Neutrophil (primary cell): ENCODE data around the gene HTT.

Source experiments
- H3K27ac ChIP-seq: fragments of 200-600 bp; sonication (generic); 2 replicates; pipeline ENCODE4 v1.5.1; 2016; ENCODE audit warnings: mild to moderate bottlenecking, moderate library complexity
- H3K27me3 ChIP-seq: fragments of 200-600 bp; sonication (generic); 2 replicates; pipeline ENCODE4 v1.6.0; 2016; ENCODE audit warnings: mild to moderate bottlenecking
- H3K36me3 ChIP-seq: fragments of 200-600 bp; sonication (generic); 2 replicates; pipeline ENCODE4 v1.5.1; 2017
- H3K4me1 ChIP-seq, 2 experiments: fragments of 200-600 bp in 1 of 2; sonication (generic) in 1 of 2; 1 replicate in 1 of 2; 2 replicates in 1 of 2; pipeline versions ENCODE4 v1.5.1 to v1.6.1; 2013 to 2016; ENCODE audit warnings: low read depth in 1 of 2, low read length in 1 of 2, mild to moderate bottlenecking in 1 of 2, moderate library complexity in 1 of 2; ENCODE audit not compliant: control insufficient read depth in 1 of 2, insufficient read depth in 1 of 2
- H3K4me3 ChIP-seq, 2 experiments: fragments of 200-600 bp in 1 of 2; sonication (generic) in 1 of 2; 1 replicate in 1 of 2; 2 replicates in 1 of 2; pipeline ENCODE4 v1.5.1; 2013 to 2016; ENCODE audit warnings: low read depth in 1 of 2, low read length in 1 of 2, mild to moderate bottlenecking in 1 of 2, moderate library complexity in 1 of 2
- H3K9me3 ChIP-seq: fragments of 200-600 bp; sonication (generic); 2 replicates; pipeline ENCODE4 v1.5.1; 2016
- TF ChIP-seq, protein P1 (sequence below): fragments of 200-600 bp; sonication (generic); IDR thresholded peaks from 2 replicates; pipeline ENCODE4 v1.5.1; 2016; ENCODE audit warnings: antibody characterized with exemption

Gene HTT

DNA sequence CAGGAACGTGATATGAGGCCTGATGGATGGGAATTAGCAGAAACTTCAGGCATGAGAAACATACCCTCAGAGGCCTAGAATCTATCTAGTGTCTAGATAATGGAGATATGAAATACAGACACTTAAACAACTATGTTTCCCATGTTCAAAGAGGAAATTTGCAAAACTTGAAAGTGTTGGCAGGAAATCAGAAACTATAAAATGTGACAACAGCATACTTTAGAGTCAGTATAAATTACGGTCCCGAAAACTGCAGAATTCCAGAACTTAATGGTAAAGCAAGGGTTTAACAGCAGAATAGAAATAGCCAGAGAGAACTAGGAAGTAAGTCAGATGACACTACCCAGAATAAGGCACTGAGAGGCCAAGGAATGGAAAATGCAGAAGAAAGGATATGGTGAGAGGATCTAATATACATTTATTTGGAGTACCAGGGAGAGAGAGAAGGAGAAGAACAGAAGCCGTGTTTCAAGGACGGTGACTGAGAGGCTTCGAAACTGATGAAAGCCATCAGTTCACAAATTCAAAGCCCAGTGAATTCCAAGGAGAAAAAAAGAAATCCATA lies 7.6 kb upstream of the HTT start:
- H3K27me3 ChIP-seq: no peaks in the 10 kb centered on the region
- H3K4me1 ChIP-seq: no peaks in the 10 kb centered on the region
- H3K27ac ChIP-seq: no peak overlapping the region
- H3K9me3 ChIP-seq: no peaks in the 10 kb centered on the region
- TF ChIP-seq, protein P1, sequence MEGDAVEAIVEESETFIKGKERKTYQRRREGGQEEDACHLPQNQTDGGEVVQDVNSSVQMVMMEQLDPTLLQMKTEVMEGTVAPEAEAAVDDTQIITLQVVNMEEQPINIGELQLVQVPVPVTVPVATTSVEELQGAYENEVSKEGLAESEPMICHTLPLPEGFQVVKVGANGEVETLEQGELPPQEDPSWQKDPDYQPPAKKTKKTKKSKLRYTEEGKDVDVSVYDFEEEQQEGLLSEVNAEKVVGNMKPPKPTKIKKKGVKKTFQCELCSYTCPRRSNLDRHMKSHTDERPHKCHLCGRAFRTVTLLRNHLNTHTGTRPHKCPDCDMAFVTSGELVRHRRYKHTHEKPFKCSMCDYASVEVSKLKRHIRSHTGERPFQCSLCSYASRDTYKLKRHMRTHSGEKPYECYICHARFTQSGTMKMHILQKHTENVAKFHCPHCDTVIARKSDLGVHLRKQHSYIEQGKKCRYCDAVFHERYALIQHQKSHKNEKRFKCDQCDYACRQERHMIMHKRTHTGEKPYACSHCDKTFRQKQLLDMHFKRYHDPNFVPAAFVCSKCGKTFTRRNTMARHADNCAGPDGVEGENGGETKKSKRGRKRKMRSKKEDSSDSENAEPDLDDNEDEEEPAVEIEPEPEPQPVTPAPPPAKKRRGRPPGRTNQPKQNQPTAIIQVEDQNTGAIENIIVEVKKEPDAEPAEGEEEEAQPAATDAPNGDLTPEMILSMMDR: no peak
- no peak overlapping the region for H3K4me3 ChIP-seq
- H3K36me3 ChIP-seq: no peaks in the 10 kb centered on the region

DNA sequence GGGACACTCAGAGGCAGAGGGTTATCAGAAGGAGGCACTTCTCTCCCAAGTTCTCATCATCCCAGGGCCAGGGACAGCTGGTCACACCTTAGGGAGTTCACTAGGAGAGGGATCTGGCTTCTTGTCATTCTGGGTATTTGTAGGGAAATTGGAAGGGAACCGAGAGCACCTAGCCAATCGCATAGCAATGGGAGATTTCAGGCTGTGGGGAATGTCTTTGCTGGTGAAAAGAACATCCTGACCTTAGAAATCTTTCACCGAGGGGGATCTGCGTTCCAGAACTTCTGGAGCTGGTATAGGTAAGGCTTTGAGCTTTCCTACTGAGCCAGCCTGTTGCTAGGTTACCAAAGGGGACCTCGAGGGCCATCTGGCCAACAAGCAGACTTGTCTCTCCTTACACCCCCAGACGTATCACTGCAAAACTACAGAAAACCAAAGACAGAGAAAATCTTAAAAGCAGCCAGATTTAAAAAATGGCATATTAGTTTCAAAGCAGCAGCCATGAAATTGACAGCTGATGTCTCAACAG lies 6.9 kb upstream of the HTT start:
- TF ChIP-seq, protein P1: no peak
- H3K27me3 ChIP-seq: no peaks in the 10 kb centered on the region
- H3K9me3 ChIP-seq: no peaks in the 10 kb centered on the region
- no peak overlapping the region for H3K4me3 ChIP-seq
- H3K36me3 ChIP-seq: no peaks in the 10 kb centered on the region
- H3K27ac ChIP-seq: no peak overlapping the region
- no peaks in the 10 kb centered on the region for H3K4me1 ChIP-seq

DNA sequence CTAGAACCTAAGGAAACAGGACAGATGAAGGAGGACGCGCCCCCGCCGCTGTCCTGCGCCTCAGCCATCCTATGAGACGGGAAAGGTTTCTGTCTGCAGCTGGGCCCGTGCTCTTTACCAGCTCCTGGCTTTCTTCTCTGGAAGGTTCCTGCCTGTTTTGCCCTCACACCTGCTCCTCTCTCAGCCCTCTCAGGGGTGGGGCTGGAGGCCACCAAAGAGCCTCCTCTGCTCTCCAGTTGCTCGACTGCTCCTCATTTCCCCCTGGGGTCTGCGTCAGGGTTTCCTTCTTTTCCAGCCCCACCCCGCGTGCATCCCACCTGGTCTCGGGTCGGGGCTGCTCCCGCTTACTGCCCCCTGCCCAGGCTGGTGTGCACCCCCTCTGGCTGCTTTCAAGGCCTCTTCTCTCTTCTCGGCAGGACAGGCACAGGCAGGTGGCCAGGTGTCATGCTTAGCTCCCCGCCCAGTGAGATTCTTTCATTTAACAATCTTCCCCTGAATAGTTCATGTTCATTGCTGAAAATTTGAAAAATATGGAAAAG lies 4.8 kb upstream of the HTT start:
- Histone ChIP-seq H3K27ac (no peak overlapping the region), H3K4me3 (no peak overlapping the region), H3K36me3 (no peaks in the 10 kb centered on the region), H3K27me3 (no peaks in the 10 kb centered on the region), H3K9me3 (no peaks in the 10 kb centered on the region), H3K4me1 (peaks cover 6 to 7% of the 10 kb centered on the region in 2 experiments)
- TF ChIP-seq, protein P1: no peak

DNA sequence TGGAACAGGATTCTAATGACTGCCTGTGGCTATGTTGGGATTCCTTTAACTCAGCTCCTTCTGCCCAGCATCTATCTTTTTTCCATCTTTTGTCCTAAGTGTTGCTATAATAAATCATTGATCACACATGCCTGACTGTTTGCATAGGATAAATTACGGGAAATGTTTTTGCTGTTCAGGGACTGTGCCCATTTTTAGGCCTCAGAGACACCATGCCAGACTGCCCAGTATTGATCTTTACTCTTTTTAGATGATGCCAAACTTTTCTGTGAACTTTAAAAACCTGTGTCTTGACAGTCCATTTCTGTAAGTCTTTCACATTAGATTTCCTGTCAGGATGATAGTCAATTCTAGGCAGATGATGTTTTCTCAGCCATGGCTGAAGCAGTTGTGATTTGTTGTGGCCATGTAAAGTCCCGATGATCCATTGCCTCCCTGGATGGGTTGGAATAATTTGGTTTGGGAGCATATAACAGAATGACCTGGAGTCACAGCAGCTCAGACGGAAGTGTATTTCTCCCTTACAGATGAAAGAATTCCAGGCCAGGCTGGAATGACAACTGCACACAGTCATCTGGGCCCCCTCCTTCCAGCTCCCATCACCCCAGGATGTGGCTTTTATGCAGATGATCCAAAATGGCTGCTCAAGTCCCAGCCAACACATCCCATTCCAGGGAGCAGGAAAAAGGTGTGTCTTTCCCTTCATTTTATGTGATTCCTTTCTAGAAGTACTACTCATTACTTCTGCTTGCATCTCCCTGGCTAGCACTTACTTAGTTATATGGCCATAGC lies 3.6 kb upstream of the HTT start:
- H3K36me3 ChIP-seq: no peaks in the 10 kb centered on the region
- H3K9me3 ChIP-seq: no peaks in the 10 kb centered on the region
- TF ChIP-seq, protein P1: no peak
- no peak overlapping the region for H3K4me3 ChIP-seq
- H3K4me1 ChIP-seq: peaks cover 14 to 17% of the 10 kb centered on the region in 2 experiments
- H3K27ac ChIP-seq: no peak overlapping the region
- H3K27me3 ChIP-seq: no peaks in the 10 kb centered on the region

DNA sequence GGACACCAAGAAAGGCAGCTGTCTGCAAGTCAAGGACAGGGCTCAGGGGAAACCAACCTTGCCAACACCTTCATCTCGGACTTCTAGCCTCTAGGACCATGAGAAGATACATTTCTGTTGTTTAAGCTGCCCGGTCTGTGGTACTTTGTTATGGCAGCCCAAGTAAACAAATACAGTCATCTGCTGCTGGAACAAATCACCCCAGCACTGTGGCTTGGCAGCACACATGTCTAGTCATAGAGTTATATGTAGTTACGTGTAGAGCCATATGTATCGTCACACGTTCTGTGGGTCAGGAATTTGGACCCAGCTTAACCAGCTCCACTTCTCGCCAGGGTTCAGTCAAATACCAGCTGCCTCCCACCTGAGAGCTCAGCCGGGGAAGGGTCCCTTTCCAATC lies 2.7 kb upstream of the HTT start:
- H3K27ac ChIP-seq: no peak overlapping the region
- TF ChIP-seq, protein P1: no peak

More for the DNA sequence above, 2.7 kb upstream of the HTT start:
- Histone ChIP-seq H3K9me3 (no peaks in the 10 kb centered on the region), H3K27me3 (no peaks in the 10 kb centered on the region), H3K4me1 (peaks cover 17 to 24% of the 10 kb centered on the region in 2 experiments), H3K4me3 (no peak overlapping the region), H3K36me3 (no peaks in the 10 kb centered on the region)
